SK-N-SH (cell line): ENCODE measurements around the gene DDX4.

Experiments used
- CTCF ChIP-seq: fragments of 200-600 bp; sonication (generic); IDR thresholded peaks from 2 replicates; pipeline ENCODE4 v1.6.1; 2017; ENCODE audit warnings: antibody characterized with exemption, mild to moderate bottlenecking, moderate library complexity
- JUND ChIP-seq: IDR thresholded peaks from 2 replicates; pipeline ENCODE4 v1.4.0; 2012
- MXI1 ChIP-seq: IDR thresholded peaks from 2 replicates; pipeline ENCODE4 v1.6.1; 2012; ENCODE audit warnings: mild to moderate bottlenecking, low read depth, low read length, improper control_type of control experiment
- TAF1 ChIP-seq: IDR thresholded peaks from 2 replicates; pipeline ENCODE4 v1.6.1; 2012; ENCODE audit warnings: low read depth, mild to moderate bottlenecking, low read length, moderate library complexity, borderline replicate concordance
- USF1 ChIP-seq: IDR thresholded peaks from 2 replicates; pipeline ENCODE4 v1.4.0; 2012; ENCODE audit warnings: low read depth, borderline replicate concordance
- ZBTB33 ChIP-seq: IDR thresholded peaks from 2 replicates; pipeline ENCODE4 v1.4.0; 2012; ENCODE audit warnings: low read depth, borderline replicate concordance
- TF ChIP-seq, protein P1 (sequence below): IDR thresholded peaks from 2 replicates; pipeline ENCODE4 v1.6.1; 2012; ENCODE audit warnings: mild to moderate bottlenecking, low read depth, low read length, moderate library complexity

GRCh38 chr5:55699041-55699688 lies 38.7 kb upstream of the DDX4 start:
- TF ChIP-seq CTCF (no peak), ZBTB33 (no peak), MXI1 (no peak), TAF1 (no peak), USF1 (no peak), JUND (no peak)
- TF ChIP-seq, protein P1, sequence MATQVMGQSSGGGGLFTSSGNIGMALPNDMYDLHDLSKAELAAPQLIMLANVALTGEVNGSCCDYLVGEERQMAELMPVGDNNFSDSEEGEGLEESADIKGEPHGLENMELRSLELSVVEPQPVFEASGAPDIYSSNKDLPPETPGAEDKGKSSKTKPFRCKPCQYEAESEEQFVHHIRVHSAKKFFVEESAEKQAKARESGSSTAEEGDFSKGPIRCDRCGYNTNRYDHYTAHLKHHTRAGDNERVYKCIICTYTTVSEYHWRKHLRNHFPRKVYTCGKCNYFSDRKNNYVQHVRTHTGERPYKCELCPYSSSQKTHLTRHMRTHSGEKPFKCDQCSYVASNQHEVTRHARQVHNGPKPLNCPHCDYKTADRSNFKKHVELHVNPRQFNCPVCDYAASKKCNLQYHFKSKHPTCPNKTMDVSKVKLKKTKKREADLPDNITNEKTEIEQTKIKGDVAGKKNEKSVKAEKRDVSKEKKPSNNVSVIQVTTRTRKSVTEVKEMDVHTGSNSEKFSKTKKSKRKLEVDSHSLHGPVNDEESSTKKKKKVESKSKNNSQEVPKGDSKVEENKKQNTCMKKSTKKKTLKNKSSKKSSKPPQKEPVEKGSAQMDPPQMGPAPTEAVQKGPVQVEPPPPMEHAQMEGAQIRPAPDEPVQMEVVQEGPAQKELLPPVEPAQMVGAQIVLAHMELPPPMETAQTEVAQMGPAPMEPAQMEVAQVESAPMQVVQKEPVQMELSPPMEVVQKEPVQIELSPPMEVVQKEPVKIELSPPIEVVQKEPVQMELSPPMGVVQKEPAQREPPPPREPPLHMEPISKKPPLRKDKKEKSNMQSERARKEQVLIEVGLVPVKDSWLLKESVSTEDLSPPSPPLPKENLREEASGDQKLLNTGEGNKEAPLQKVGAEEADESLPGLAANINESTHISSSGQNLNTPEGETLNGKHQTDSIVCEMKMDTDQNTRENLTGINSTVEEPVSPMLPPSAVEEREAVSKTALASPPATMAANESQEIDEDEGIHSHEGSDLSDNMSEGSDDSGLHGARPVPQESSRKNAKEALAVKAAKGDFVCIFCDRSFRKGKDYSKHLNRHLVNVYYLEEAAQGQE, result no peak
